HepG2 (cell line): Measurements from ENCODE around the gene NTN5. TPM values are rescaled to one million over a fixed set of nuclear protein-coding genes. Genes with fewer than 3 reads are reported as not detected.

Experiments
- AHR ChIP-seq: IDR thresholded peaks from 2 replicates; pipeline ENCODE4 v1.6.1; 2018; ENCODE audit warnings: missing genetic modification reagents, missing compliant biosample characterization
- CHD4 ChIP-seq: fragments of 200-600 bp; sonication (generic); IDR thresholded peaks from 2 replicates; pipeline ENCODE4 v1.7.0; 2017; ENCODE audit warnings: mild to moderate bottlenecking, low read length, borderline replicate concordance
- GTF3A ChIP-seq: sonication (generic); formaldehyde crosslinking; conservative IDR thresholded peaks from 2 replicates; pipeline ENCODE4 v1.4.0; 2020; ENCODE audit warnings: mild to moderate bottlenecking, missing genetic modification reagents
- HOXA9 ChIP-seq: sonication (generic); formaldehyde crosslinking; IDR thresholded peaks from 2 replicates; pipeline ENCODE4 v1.8.1; 2022; ENCODE audit warnings: missing genetic modification reagents, mild to moderate bottlenecking, moderate library complexity, borderline replicate concordance
- ISX ChIP-seq: sonication (generic); formaldehyde crosslinking; conservative IDR thresholded peaks from 2 replicates; pipeline ENCODE4 v1.5.0; 2020; ENCODE audit warnings: missing genetic modification reagents
- JUN ChIP-seq: sonication (generic); formaldehyde crosslinking; IDR thresholded peaks from 2 replicates; pipeline ENCODE4 v1.4.0; 2020; ENCODE audit warnings: mild to moderate bottlenecking, missing genetic modification reagents
- KDM3A ChIP-seq: IDR thresholded peaks from 2 replicates; pipeline ENCODE4 v1.6.1; 2018; ENCODE audit warnings: low read depth, missing compliant biosample characterization
- MED8 ChIP-seq: sonication (generic); formaldehyde crosslinking; IDR thresholded peaks from 2 replicates; pipeline ENCODE4 v1.8.1; 2023; ENCODE audit warnings: mild to moderate bottlenecking, missing genetic modification reagents; ENCODE audit not compliant: insufficient replicate concordance
- NAIF1 ChIP-seq: sonication (generic); formaldehyde crosslinking; IDR thresholded peaks from 2 replicates; pipeline ENCODE4 v1.5.0; 2020; ENCODE audit warnings: mild to moderate bottlenecking, missing genetic modification reagents, borderline replicate concordance
- NFKBIZ ChIP-seq: IDR thresholded peaks from 2 replicates; pipeline ENCODE4 v1.6.1; 2018; ENCODE audit warnings: missing genetic modification reagents, missing compliant biosample characterization
- ONECUT2 ChIP-seq: sonication (generic); formaldehyde crosslinking; IDR thresholded peaks from 2 replicates; pipeline ENCODE4 v1.4.0; 2020; ENCODE audit warnings: missing genetic modification reagents
- SMARCC2 ChIP-seq: fragments of 450-650 bp; IDR thresholded peaks from 2 replicates; pipeline ENCODE4 v1.6.1; 2017; ENCODE audit warnings: antibody characterized with exemption, mild to moderate bottlenecking
- ZBTB46 ChIP-seq: sonication (generic); formaldehyde crosslinking; IDR thresholded peaks from 2 replicates; pipeline ENCODE4 v1.4.0; 2020; ENCODE audit warnings: mild to moderate bottlenecking, missing genetic modification reagents, borderline replicate concordance
- ZIK1 ChIP-seq: sonication (generic); formaldehyde crosslinking; IDR thresholded peaks from 2 replicates; pipeline ENCODE4 v1.5.0; 2020; ENCODE audit warnings: mild to moderate bottlenecking, low read depth, missing genetic modification reagents, borderline replicate concordance
- ZNF607 ChIP-seq: sonication (generic); formaldehyde crosslinking; IDR thresholded peaks from 2 replicates; pipeline ENCODE4 v1.5.1; 2020; ENCODE audit warnings: missing genetic modification reagents, mild to moderate bottlenecking, borderline replicate concordance
- ZNF7 ChIP-seq: IDR thresholded peaks from 2 replicates; pipeline ENCODE4 v1.6.1; 2016; ENCODE audit warnings: missing biosample characterization, missing genetic modification reagents
- ZNF839 ChIP-seq: sonication (generic); formaldehyde crosslinking; IDR thresholded peaks from 2 replicates; pipeline ENCODE4 v1.4.0; 2020; ENCODE audit warnings: missing genetic modification reagents, mild to moderate bottlenecking, borderline replicate concordance
- polyA plus RNA-seq, 8 experiments: library from polyadenylated mRNA; depleted of rRNA in 3 of 8; stranded (reverse) in 7 of 8; unstranded in 1 of 8; fragments of >200 nt; fragmentation: Illumina TruSeq in 4 of 8; extraction: Trizol in 4 of 8; gene quantifications; 2 replicates each; pipeline versions ENCODE4 v1.2.1 to v1.2.3, GENCODE V29; 2011 to 2016; ENCODE audit warnings: low read depth in 4 of 8, missing spikeins in 1 of 8, mixed read lengths in 1 of 8; ENCODE audit not compliant: insufficient read depth in 1 of 8
- total RNA-seq, 5 experiments: library from RNA; depleted of rRNA; stranded (reverse); fragments of >200 nt; fragmentation: Illumina TruSeq; extraction: Trizol; gene quantifications; 2 replicates each; pipeline ENCODE4 v1.2.3, GENCODE V29; 2016; ENCODE audit warnings: low read depth in 1 of 5

The NTN5 gene
- total and polyA plus RNA-seq, 2 of the 13 experiments (the other 11 are each of a cell fraction or from before 2014, with no cell fraction given), result 0.05 TPM; not detected in 1

GRCh38 chr19:48619692-48620585 is 52.9 kb downstream of the NTN5 start (continued):
- TF ChIP-seq ZNF607 (CRISPR knock-in tag), result no peak
- 0 out of 2 replicates have a peak, but pooled peaks have one; percentile 2 for TF ChIP-seq ZIK1
- no peak for TF ChIP-seq NFKBIZ (CRISPR knock-in tag)
- TF ChIP-seq ZBTB46 (CRISPR knock-in tag), result 0 out of 2 replicates have a peak, but pooled peaks have one; percentile 36
- TF ChIP-seq MED8 (CRISPR knock-in tag), result peak; percentile 0
- TF ChIP-seq SMARCC2, result no peak
- no peak for TF ChIP-seq HOXA9 (CRISPR knock-in tag)
- TF ChIP-seq ISX (CRISPR knock-in tag), result no peak
- no peak for TF ChIP-seq JUN (CRISPR knock-in tag)
- TF ChIP-seq KDM3A (CRISPR knock-in tag), result no peak
- TF ChIP-seq ZNF7 (CRISPR knock-in tag), result no peak
- no peak for TF ChIP-seq GTF3A (CRISPR knock-in tag)
- no peak for TF ChIP-seq AHR (CRISPR knock-in tag)
- TF ChIP-seq CHD4, result peak; percentile 99
- no peak for TF ChIP-seq NAIF1 (CRISPR knock-in tag)
- TF ChIP-seq ZNF839, result no peak
- TF ChIP-seq ONECUT2 (CRISPR knock-in tag), result 0 out of 2 replicates have a peak, but pooled peaks have one; percentile 11
